OCI-LY7 (cell line): ENCODE results near the gene PELI1.

ENCODE experiments used
- EZH2phosphoT487 ChIP-seq: fragments of 200-600 bp; sonication (generic); IDR thresholded peaks from 2 replicates; pipeline ENCODE4 v1.6.1; 2018; ENCODE audit warnings: low read depth, borderline replicate concordance, mild to moderate bottlenecking, mixed run types, antibody characterized with exemption, low read length, moderate library complexity, mixed read lengths
- TF ChIP-seq, protein P1 (sequence below): fragments of 200-600 bp; sonication (generic); conservative IDR thresholded peaks from 2 replicates; pipeline ENCODE4 v1.5.1; 2014; ENCODE audit warnings: mild to moderate bottlenecking, antibody characterized with exemption, low read length, moderate library complexity, mixed read lengths

DNA sequence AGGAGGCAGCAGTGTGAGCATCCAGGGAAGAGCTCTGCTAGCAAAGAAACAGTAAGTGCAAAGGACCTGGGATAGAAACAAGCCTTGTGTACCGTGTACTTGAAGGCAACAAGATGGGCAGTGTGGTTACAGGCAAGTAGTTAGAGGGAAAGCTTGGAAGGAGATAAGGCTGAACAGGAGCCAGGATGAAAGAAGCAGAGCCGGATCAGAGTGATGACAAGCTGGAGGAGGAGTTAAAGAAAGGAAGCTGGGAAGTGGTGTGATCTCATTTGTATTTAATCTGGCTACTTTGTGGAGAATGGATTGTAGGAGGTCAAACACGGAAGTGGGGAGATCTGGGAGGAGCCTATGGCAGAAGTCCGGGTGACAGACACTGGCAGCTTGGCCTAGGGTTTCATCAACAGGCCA lies 80.3 kb downstream of the PELI1 start:
- TF ChIP-seq, protein P1, sequence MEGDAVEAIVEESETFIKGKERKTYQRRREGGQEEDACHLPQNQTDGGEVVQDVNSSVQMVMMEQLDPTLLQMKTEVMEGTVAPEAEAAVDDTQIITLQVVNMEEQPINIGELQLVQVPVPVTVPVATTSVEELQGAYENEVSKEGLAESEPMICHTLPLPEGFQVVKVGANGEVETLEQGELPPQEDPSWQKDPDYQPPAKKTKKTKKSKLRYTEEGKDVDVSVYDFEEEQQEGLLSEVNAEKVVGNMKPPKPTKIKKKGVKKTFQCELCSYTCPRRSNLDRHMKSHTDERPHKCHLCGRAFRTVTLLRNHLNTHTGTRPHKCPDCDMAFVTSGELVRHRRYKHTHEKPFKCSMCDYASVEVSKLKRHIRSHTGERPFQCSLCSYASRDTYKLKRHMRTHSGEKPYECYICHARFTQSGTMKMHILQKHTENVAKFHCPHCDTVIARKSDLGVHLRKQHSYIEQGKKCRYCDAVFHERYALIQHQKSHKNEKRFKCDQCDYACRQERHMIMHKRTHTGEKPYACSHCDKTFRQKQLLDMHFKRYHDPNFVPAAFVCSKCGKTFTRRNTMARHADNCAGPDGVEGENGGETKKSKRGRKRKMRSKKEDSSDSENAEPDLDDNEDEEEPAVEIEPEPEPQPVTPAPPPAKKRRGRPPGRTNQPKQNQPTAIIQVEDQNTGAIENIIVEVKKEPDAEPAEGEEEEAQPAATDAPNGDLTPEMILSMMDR = no peak
- TF ChIP-seq EZH2phosphoT487 = no peak
